K562 (cell line): ENCODE data around the gene ATG13. TPM values are rescaled to one million over a fixed set of nuclear protein-coding genes. Genes with fewer than 3 reads are reported as not detected.

Source experiments
- ATAC-seq: fragments of 200-7000 bp; cut with Tn5 transposase; 3 replicates; pipeline ENCODE4 v1.9.1; 2020; ENCODE audit warnings: moderate library complexity
- BruUV-seq: library from RNA; stranded (reverse); fragments of 400-500 nt; replicated peaks from 2 replicates; lab custom pipeline; 2021; lab: Mats Ljungman, UMichigan
- CTCF ChIA-PET: fragments of 300-600 bp; formaldehyde crosslinking; extraction: SDS; loops from one replicate; lab custom pipeline; 2021; ENCODE audit warnings: low intra/inter-chr PET ratio; lab: Yijun Ruan, JAX
- POLR2A ChIA-PET: fragments of 300-600, 350-650 bp; sonication (Branson Sonifier 250); formaldehyde crosslinking; extraction: SDS; loops from one replicate; lab custom pipeline; 2021; ENCODE audit warnings: antibody characterized with exemption, inconsistent platforms; lab: Yijun Ruan, JAX
- DNase-seq, 4 experiments: peaks; one replicate each; pipeline versions ENCODE4 v3.0.0 to v3.0.0-alpha.2; 2011 to 2018; ENCODE audit warnings: low spot score in 3 of 4, mixed read lengths in 3 of 4; ENCODE audit errors: extremely low read depth in 1 of 4
- FAIRE-seq: peaks from 2 replicates; lab custom pipeline; 2011; peaks lifted over from hg19 to GRCh38; lab: Jason Lieb, UNC
- H2AFZ ChIP-seq: 2 replicates; pipeline ENCODE4 v1.6.0; 2011; ENCODE audit warnings: low read depth, low read length, control low read depth, inconsistent platforms
- H3K27ac ChIP-seq: fragments of 200-600 bp; 3 replicates; pipeline ENCODE4 v1.8.0; 2011; ENCODE audit warnings: low read depth, mild to moderate bottlenecking, control low read depth, inconsistent platforms, low read length, moderate library complexity, mixed read lengths; ENCODE audit errors: extremely low read depth
- H3K27me3 ChIP-seq, 2 experiments: fragments of 300-600 bp in 1 of 2; 2 replicates in 1 of 2; 3 replicates in 1 of 2; pipeline versions ENCODE4 v1.6.0 to v1.8.0; 2011; ENCODE audit warnings: inconsistent platforms in 2 of 2, low read length in 2 of 2, mild to moderate bottlenecking in 1 of 2, mixed read lengths in 1 of 2, moderate library complexity in 1 of 2; ENCODE audit not compliant: control insufficient read depth in 2 of 2, insufficient read depth in 2 of 2
- H3K36me3 ChIP-seq: fragments of 300-600 bp; 3 replicates; pipeline ENCODE4 v1.8.0; 2011; ENCODE audit warnings: mild to moderate bottlenecking, low read length, inconsistent platforms; ENCODE audit not compliant: control insufficient read depth, insufficient read depth
- H3K4me1 ChIP-seq, 2 experiments: fragments of 200-600 bp in 1 of 2; replicated peaks in 1 of 2; 2 replicates in 1 of 2; 3 replicates in 1 of 2; pipeline versions ENCODE4 v1.5.1 to v1.8.0; 2011; ENCODE audit warnings: inconsistent platforms in 2 of 2, low read length in 2 of 2, mild to moderate bottlenecking in 1 of 2, mixed read lengths in 1 of 2, moderate library complexity in 1 of 2; ENCODE audit not compliant: control insufficient read depth in 2 of 2, insufficient read depth in 2 of 2
- H3K4me2 ChIP-seq: 2 replicates; pipeline ENCODE4 v1.6.1; 2011; ENCODE audit warnings: low read length, control low read depth, inconsistent platforms, mixed read lengths; ENCODE audit not compliant: insufficient read depth
- H3K4me3 ChIP-seq: fragments of 200-600 bp; sonication (generic), shearing (Covaris generic); 2 replicates; pipeline ENCODE4 v1.5.1; 2016; ENCODE audit warnings: control low read depth, inconsistent platforms
- H3K79me2 ChIP-seq: fragments of 200-600 bp; 3 replicates; pipeline ENCODE4 v1.8.0; 2011; ENCODE audit warnings: low read length, inconsistent platforms; ENCODE audit not compliant: control insufficient read depth, insufficient read depth
- H3K9ac ChIP-seq, 2 experiments: 2 replicates each; pipeline versions ENCODE4 v1.6.0 to v1.6.1; 2011; ENCODE audit warnings: low read depth in 2 of 2, low read length in 2 of 2, control low read depth in 1 of 2, inconsistent platforms in 1 of 2, mild to moderate bottlenecking in 1 of 2, mixed read lengths in 1 of 2; ENCODE audit not compliant: insufficient read depth in 1 of 2
- H3K9me1 ChIP-seq: one replicate; pipeline ENCODE4 v1.6.0; 2011; ENCODE audit warnings: inconsistent platforms, mild to moderate bottlenecking, low read length, moderate library complexity; ENCODE audit not compliant: control insufficient read depth, insufficient read depth
- H3K9me3 ChIP-seq: replicated peaks from 2 replicates; pipeline ENCODE4 v1.5.1; 2011; ENCODE audit warnings: low read depth, low read length, inconsistent platforms; ENCODE audit not compliant: control insufficient read depth, insufficient read depth
- H4K20me1 ChIP-seq: replicated peaks from 2 replicates; pipeline ENCODE4 v1.6.1; 2011; ENCODE audit warnings: low read length, inconsistent platforms, mixed read lengths; ENCODE audit not compliant: control insufficient read depth, insufficient read depth
- DIDO1 ChIP-seq: fragments of 450-650 bp; IDR thresholded peaks from 2 replicates; pipeline ENCODE4 v1.6.1; 2016; ENCODE audit warnings: low read depth, missing biosample characterization, missing genetic modification characterization
- POLR2G ChIP-seq: fragments of 200-400 bp; formaldehyde crosslinking; IDR thresholded peaks from 2 replicates; pipeline ENCODE4 v1.6.1; 2017; ENCODE audit warnings: low read depth, mild to moderate bottlenecking, antibody characterized with exemption, low read length, moderate library complexity
- ZBTB11 ChIP-seq, 3 experiments: fragments of 200-800 bp in 1 of 3; fragments of 250-450 bp in 1 of 3; fragments of 450-650 bp in 1 of 3; sonication (Bioruptor Pico) in 1 of 3; sonication (Bioruptor generic) in 1 of 3; formaldehyde crosslinking in 1 of 3; IDR thresholded peaks; 2 replicates each; pipeline versions ENCODE4 v1.6.1 to v1.8.0; 2016 to 2022; ENCODE audit warnings: mild to moderate bottlenecking in 2 of 3, missing genetic modification characterization in 2 of 3, missing compliant biosample characterization in 1 of 3, moderate library complexity in 1 of 3
- ZNF12 ChIP-seq: sonication (generic); formaldehyde crosslinking; IDR thresholded peaks from 2 replicates; pipeline ENCODE4 v1.4.0; 2020; ENCODE audit warnings: mild to moderate bottlenecking, missing genetic modification reagents
- ZNF174 ChIP-seq: fragments of 250-450 bp; sonication (Bioruptor Pico); IDR thresholded peaks from 2 replicates; pipeline ENCODE4 v1.4.0; 2020; ENCODE audit warnings: mild to moderate bottlenecking
- WGBS: fragments of 100-300 bp; shearing (Covaris generic); methylation state at CpG from one replicate; pipeline ENCODE4 v1.1.6; 2016; ENCODE audit warnings: low coverage, mixed read lengths; ENCODE audit not compliant: insufficient coverage; ENCODE audit errors: missing lambda C conversion rate; 5-methylcytosine and 5-hydroxymethylcytosine counted together
- in situ Hi-C: fragments of 300-500 bp; cut with MboI; formaldehyde crosslinking; loops from 4 replicates; pipeline ENCODE4 v1.15.0; 2018; ENCODE audit warnings: inconsistent platforms, mixed read lengths
- intact Hi-C: fragments of 100-400 bp; cut with micrococcal nuclease; formaldehyde crosslinking; loops from 2 replicates; pipeline ENCODE4 v1.14.2; 2022
- polyA plus RNA-seq, 8 experiments: library from polyadenylated mRNA; depleted of rRNA in 4 of 8; stranded (reverse) in 5 of 8; unstranded in 3 of 8; fragments of >200 nt; fragmentation: Nextera tagmentation in 2 of 8; fragmentation: Illumina TruSeq in 1 of 8; extraction: Ambion mirVana in 2 of 8; extraction: Trizol in 1 of 8; gene quantifications; 2 replicates each; pipeline versions ENCODE4 v1.2.1 to v1.2.3, GENCODE V29; 2011 to 2014; ENCODE audit warnings: inconsistent platforms in 1 of 8, missing spikeins in 1 of 8
- total RNA-seq, 7 experiments: library from RNA; depleted of rRNA in 6 of 7; stranded (reverse); fragments of >200 nt in 6 of 7; fragmentation: Illumina TruSeq in 2 of 7; extraction: Trizol in 2 of 7; gene quantifications; 2 replicates each; pipeline versions ENCODE4 v1.2.1 to v1.2.3, GENCODE V29; 2011 to 2021; ENCODE audit warnings: low replicate concordance in 1 of 7

The ATG13 gene
- total and polyA plus RNA-seq, 9 of the 15 experiments (the other 6 are each of a cell fraction or from before 2014, with no cell fraction given) = 13.1 to 61.5 (median 36.5) TPM

DNA sequence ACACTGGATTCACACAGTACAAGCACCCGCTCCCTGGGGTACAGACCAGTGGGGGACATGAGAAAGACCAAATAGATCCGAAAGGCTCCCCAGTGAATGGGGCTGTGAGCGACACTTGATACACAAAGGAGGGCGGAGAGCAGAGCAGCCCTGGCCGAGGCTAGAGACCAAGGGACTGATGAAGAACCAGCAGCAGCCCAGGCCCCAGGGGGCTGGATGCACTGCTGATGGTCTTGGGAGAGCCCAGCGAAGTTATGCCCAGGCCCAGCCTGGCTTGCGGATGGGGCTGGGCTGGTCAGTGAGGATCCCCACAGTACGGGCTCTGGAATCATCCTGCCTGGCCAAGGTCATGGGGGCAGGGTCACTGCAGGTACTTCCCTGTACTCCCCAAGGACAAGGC is 59.8 kb downstream of the ATG13 start:
- H3K9me1 ChIP-seq = peaks cover 5% of the 10 kb centered on the region
- CTCF ChIA-PET = no interaction called here
- TF ChIP-seq POLR2G (0 out of 2 replicates have a peak, but pooled peaks have one; percentile 33), ZNF12 (CRISPR knock-in tag) (no peak)
- H3K27me3 ChIP-seq = no peaks in the 10 kb centered on the region
- DNase-seq (no peak), FAIRE-seq (no peak), ATAC-seq (no peak)
- H3K9me3 ChIP-seq = no peaks in the 10 kb centered on the region
- in situ Hi-C loops (no loop called here), intact Hi-C loops (no loop called here)
- no peak overlapping the region for H3K4me2 ChIP-seq
- no peak overlapping the region for H3K4me3 ChIP-seq
- 81% methylated on average over 7 of the region's 8 CpGs for WGBS
- no peaks in the 10 kb centered on the region for H4K20me1 ChIP-seq
- H3K79me2 ChIP-seq = no peaks in the 10 kb centered on the region
- H3K36me3 ChIP-seq = peaks cover 55% of the 10 kb centered on the region; the same call in 2 of the 3 replicates
- POLR2A ChIA-PET = interaction anchor here (1.6 kb wide), 1 partner anchor 10 kb away, joined by 5 read pairs; no protein-coding TSS in a partner anchor
- no TSS peak for BruUV-seq
- H3K27ac ChIP-seq = no peak overlapping the region
- H3K9ac ChIP-seq = 0 out of 4 replicates have a peak overlapping the region, but pooled peaks of 1 of the 2 experiments have one; percentile 14
- H2AFZ ChIP-seq = no peak overlapping the region
- H3K4me1 ChIP-seq = peaks cover 0 to 4% of the 10 kb centered on the region in 2 experiments; a peak in 1 of 5 replicates

DNA sequence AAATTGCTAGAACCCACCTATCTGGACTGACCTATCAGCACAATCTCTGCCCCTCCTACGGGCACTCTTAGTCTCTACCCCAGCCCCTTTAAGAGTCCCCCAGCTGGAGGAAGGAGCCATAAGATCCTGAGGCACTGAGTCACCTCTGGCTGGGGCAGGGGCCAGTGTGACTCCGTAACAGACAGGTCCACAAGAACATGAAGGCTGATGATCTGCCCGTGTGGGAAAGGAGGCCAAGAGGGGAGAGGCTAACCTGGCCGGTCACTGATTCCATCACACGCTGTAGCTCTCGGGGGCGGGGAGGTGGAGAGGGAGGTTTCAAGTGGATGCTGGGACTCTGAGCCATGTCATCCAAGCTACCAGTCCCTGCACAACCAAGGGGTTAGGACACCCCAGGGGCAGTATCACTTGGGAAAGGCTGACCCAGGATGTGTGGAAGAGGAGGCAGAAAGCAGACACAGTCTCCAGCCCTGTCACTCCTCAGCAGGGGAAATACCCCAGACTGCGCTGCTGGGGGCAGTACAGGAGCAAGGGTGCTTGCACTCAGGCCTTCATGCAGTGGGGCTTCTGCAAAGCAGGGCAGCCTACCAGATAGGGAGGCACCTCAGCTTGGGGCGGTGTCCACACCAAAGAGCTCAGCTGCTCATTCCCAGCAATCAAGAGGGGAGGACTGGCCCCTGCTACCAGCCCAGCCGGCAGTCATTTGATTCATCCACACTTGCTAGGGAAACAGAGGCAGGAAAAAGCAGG is 60.8 kb downstream of the ATG13 start:
- no peaks in the 10 kb centered on the region for H3K27me3 ChIP-seq
- H3K36me3 ChIP-seq = peaks cover 50% of the 10 kb centered on the region; the same call in 2 of the 3 replicates
- peak; percentile 63 for ATAC-seq
- peaks cover 2% of the 10 kb centered on the region for H3K9me1 ChIP-seq
- no peak overlapping the region for H3K27ac ChIP-seq
- H3K9me3 ChIP-seq = no peaks in the 10 kb centered on the region
- POLR2A ChIA-PET = interaction anchor here (0.6 to 1.1 kb wide), 2 partner anchors 9 to 60 kb away, joined by 3 read pairs; no protein-coding TSS in a partner anchor
- H3K4me3 ChIP-seq = no peak overlapping the region
- in situ Hi-C loops (no loop called here), intact Hi-C loops (no loop called here)
- BruUV-seq = TSS peak; percentile 45
- H4K20me1 ChIP-seq = no peaks in the 10 kb centered on the region
- H3K9ac ChIP-seq = no peak overlapping the region
- no peak overlapping the region for H3K4me2 ChIP-seq
- WGBS = 75% methylated on average over 8 of the region's 10 CpGs
- CTCF ChIA-PET = no interaction called here
- FAIRE-seq = no peak
- peaks cover 0 to 4% of the 10 kb centered on the region in 2 experiments; a peak in 2 of 5 replicates for H3K4me1 ChIP-seq
- H2AFZ ChIP-seq = no peak overlapping the region
- H3K79me2 ChIP-seq = no peaks in the 10 kb centered on the region
- peak in 1 of 4 experiments; percentile 22 for DNase-seq
- no peak for TF ChIP-seq ZNF174
- no peak for TF ChIP-seq DIDO1 (tag)
- no peak for TF ChIP-seq ZBTB11 (CRISPR knock-in tag; IDR thresholded peaks at IDR 0.05)
